NCI-H2171 (cell line): ENCODE measurements around the gene PIK3C3.
"Not testable (repeated sequence)": the region's sequence is repeated elsewhere in the genome, so short reads cannot be mapped to it uniquely, and the experiment has no call there.

Experiments used
- DNase-seq: peaks from one replicate; lab custom pipeline; 2025; lab: John Stamatoyannopoulos, UW

PIK3C3 gene

DNA sequence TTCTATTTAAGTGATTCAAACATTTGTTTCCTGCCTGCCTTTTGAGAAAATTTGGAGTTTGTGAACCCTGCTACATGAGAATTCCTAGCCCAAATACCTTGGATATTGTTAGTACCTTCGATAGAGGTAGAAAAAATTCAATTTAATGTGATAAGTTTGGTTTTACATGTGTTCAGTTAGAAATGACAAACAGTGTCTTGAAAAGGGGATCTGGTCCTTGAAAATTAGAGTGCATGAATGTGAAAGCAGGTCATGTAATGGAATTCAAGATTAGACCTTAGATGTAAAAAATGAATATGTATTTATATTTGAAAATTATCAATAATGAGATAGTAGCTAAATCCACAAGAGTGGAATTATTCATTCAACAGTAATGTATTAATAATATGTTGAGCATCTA, 70.5 kb downstream of the PIK3C3 start:
- DNase-seq = no peak

DNA sequence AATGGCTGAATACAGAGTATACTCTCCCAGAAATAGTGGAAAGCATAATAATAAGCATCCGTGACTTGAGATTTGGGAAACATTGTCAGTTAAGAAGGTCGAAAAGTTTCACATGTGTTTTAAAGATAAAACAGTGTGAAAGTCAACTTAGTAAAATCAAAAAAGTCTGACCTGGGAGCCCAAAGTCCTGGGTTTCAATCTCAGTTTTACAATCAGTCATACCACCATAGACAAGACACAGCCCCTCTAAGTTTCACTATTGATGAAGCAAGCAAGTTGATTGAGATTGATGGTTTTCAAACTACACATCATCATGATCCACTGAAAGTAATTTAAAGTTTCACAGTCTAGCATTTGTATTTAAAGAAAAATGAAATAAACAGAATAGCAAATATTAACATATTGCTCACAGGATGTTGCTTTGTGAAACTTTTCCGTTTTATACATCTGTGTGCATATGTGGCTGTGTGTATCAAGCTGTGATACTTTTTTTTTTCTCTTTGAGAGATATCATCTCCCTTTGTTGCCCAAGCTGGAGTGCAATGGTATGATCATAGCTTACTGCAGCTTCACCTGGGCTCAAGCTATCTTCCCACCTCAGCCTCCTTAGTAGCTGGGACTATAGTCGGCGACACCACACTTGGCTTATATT, 71.1 kb downstream of the PIK3C3 start:
- no peak for DNase-seq

DNA sequence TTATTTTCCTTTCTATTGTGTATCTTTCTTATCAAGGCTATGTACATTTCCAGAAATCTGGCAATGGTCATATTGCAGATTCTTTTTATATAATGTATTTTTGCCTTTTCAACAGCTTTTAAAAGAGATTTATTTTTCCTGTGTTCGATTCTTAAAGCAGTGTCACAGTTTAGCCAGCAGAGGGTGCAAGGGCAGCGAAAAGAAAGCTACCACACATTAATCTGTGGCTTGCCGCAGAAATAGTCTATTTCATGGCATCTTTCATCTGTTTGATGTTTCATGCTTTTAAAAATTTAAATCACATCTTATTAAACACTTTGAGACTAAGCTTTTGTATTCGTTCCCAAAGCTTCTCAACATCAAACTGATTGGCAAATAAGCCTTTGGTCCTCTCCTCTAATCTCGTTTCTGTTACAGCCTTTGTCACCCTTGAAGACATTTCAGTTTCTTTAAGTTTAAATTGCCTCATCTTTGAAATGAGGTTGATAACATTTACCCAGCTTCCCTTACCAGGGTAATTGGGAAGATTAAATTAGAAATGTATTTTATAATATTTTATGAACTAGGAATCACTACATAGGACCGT, 73.3 kb downstream of the PIK3C3 start:
- DNase-seq = peak; percentile 10

DNA sequence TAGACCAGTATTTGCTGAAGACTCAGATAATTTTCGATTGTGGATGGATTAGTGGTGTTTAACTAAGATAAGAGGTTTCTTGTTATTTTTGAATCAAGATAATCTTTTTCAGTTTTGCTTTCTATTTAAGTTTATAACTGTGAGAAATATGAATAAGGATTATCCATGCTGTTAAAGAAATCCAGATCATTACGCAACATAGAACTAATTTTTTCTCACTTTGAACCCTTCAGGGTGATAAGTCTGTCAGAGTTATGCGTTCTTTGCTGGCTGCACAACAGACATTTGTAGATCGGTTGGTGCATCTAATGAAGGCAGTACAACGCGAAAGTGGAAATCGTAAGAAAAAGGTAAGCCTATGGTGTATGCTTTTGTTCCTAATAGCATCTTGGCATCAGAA, 74.1 kb downstream of the PIK3C3 start:
- no peak for DNase-seq

DNA sequence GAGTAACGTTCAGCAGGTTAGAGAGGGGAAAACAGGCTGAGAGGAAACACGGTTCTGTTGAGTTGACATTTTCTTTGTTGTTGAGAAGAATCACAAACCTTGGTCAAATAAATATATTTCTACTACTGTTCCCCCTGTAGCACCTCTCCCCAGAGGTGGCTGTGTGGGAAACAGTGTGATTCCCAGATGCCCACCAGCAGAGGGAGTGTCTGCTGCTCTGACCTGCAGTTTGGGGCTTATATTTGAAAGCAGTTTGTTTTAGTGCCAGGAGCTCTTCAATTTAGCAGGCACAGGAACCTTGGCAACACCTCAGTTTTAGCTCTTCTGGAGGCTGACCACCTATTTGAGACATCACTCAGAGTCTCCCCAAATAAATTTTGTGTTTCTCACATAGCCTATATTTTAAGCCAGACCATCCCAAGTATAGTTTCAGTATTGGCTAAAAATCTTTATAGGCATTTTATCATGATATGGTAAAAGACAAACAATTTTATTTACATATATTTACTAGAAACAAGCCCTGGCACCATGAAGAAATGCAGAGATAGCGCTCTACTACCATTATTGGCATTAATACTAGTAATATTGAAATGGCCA, 75.7 kb downstream of the PIK3C3 start:
- DNase-seq = no peak

DNA sequence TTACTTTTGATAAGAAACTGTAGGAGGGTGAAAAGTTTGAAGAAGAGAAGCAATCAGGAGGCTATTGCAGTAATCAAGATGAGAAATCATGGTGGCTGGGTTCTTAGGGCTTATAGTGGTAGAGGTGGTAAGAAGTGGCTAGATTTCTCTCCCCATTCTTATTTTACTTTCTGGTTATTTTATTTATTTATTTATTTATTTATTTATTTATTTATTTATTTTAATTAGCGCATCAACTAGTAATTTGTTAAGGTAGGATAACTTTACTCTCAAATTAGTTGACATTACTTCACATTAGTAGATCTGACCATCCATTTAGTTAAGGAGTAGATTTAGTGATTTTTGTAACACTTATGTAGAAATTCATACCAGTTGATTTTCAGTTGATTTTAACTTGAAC, 77.4 kb downstream of the PIK3C3 start:
- no peak for DNase-seq

DNA sequence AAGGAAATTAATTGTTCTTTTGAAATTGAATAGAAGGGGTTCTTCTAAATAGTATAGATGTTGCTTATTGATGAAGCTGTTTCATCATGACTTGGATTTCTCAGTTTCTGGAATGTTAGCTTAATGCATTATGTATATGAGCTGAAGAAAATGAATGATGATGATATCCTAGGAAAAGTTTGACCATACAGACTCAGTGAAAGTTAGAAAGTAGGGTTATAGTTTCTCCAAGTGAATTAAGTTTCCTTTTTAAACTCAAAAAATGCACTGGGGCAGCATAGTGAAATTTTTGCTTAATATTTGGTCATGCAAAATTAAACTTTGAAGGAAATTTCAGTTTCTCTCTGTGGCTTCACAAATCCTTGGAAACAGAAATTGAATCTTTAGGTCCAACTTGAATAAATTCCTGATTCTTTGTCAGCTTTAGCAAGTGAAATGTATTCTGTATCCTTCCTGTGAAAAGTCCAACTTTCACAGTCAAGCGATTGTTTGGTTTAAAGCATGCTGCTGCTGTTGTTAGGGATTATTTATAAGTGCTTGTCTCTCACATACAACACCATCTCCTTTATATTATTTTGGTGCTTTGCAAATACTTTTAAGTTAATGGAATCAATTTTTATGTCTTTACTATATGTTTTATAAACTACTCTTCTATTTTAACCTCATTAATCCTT, 78.2 kb downstream of the PIK3C3 start:
- DNase-seq = no peak

DNA sequence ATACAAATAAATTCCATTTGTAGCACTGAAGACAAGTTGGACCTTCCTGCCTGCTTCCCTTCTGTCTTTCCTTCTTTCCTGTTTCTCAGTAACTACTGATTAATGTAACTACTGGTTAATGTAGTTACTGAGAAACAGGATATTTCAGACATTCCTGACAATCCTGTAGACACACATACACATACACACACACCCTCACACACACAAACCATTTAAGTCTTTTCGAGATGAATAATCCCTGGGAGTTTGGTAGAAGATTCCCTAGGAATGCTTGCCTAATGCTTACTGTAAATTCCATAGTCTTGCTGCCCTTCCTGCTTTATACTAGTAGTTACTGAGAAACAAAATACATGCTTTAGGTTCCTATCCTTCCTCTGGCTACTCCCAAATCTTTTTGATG, 83.9 kb downstream of the PIK3C3 start:
- DNase-seq = no peak

DNA sequence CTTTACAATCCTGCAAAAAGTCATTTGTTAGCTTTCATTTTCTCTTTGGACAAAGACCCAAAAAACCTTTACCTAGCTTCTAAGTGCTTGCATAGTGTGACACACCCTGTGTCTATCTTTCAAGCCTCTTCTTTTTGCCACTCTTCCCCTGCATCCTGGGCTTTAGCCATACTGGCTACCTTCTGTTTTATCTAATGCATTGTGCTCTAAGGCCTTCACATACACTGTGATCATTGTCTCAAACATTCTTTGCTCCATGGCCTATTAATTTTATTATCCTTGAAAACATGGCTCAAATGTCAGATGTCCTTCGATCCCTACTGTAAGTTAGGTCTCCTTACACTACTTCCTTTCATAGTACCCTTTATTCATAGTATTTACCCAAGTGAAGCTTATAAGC, 84.4 kb downstream of the PIK3C3 start:
- no peak for DNase-seq

DNA sequence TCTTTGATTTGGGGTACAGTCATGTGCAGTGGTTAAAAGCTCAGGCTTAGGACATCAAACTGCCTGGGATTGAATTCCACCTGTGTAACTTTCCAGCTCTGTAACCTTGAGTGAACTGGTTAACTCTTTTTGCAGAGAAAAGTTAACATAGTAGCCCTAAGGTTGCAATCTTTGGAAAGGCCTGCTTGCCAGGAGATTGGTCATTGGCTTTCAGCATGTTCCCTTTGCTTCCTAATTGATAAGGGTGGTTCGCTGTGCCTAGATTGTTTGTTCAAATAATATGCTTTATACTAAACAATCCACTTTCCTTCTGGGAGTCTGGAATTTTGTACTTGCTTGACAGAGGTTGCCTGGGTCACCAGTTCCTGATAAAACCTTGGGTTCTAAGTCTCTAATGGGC, 86.8 kb downstream of the PIK3C3 start:
- DNase-seq = no peak

DNA sequence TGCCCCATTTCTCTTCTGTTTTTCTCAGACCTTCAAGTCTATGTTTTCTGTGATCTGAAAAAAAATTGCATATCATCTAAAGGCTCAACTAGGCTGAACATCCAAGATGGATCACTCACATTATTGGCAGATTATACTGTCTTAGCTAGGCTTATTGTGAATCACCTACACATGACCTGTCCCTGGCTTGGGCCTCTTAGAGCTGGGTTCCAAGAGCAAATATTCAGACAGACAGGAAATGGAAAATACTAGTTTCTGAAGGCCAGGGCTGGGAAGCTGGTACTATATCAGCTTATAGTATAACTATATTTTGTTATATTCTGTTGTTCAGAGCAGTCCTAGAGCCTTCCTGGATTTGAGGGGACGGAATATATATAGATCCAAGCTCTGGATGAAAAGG, 90.3 kb downstream of the PIK3C3 start:
- DNase-seq = no peak

DNA sequence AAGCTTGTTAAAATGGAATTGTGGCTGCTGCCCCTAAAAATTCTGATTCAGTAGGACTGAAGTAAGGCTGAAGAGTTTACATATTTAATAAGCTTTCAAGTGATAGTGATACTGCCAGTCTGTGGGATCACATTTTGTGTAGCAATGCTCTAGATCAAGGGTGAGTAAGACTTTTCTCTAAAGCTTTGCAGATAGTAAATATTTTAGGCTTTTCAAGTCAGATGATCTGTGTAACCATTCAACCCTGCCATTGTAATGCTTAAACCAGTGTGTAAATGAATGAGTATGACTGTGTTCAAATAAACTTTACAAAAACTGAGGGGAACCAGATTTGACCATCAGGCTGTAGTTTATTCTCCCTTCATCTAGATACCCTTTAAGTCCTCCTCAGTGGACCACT, 92.7 kb downstream of the PIK3C3 start:
- DNase-seq = no peak

DNA sequence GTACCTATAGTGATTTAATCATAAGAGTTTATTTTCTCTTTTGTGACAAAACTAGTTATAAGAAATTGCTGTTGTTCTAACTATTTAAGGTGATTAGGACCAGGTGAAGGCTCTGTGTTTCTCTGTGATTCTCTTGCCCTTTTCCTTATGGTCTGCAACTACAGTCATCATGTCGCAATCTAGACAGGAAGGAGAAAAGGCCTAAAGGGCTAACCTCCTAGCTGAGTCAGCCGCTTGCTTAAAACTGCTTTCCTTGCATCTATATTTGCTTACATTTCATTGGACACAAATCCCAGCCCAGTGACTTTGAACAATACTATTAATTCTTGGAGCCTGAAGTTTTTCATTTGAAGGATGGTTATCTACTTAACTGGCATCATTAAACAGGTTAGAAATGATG, 93.1 kb downstream of the PIK3C3 start:
- no peak for DNase-seq

DNA sequence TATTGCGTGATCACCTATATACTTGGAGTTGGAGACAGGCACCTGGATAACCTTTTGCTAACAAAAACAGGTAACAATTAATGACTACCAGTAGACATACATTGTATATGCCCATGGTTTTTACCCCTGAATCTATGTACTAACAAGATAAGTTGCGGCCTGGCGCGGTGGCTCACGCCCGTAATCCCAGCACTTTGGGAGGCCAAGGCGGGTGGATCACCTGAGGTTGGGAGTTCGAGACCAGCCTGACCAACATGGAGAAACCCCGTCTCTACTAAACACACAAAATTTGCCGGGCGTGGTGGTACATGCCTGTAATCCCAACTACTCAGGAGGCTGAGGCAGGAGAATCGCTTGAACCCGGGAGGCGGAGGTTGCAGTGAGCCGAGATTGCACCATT, 94.5 kb downstream of the PIK3C3 start:
- not testable (repeated sequence) for DNase-seq

DNA sequence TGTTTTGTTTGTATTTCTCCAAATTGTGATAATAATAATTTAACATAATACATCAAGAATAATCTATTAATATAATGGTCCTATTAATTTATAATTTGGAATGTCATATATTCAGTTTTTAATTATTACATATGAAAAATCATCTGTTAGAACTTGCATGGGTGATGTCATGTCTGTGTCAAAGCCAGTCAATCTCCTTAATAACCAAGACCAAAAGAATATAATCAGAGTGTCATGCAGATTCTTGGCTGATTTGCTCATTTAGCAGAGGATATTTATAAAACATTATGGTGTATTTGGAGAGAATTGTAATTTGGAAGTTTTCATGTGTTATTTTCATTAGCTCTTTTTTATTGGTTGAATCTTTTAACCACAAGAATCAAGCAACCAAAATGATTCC, 96.4 kb downstream of the PIK3C3 start:
- no peak for DNase-seq

DNA sequence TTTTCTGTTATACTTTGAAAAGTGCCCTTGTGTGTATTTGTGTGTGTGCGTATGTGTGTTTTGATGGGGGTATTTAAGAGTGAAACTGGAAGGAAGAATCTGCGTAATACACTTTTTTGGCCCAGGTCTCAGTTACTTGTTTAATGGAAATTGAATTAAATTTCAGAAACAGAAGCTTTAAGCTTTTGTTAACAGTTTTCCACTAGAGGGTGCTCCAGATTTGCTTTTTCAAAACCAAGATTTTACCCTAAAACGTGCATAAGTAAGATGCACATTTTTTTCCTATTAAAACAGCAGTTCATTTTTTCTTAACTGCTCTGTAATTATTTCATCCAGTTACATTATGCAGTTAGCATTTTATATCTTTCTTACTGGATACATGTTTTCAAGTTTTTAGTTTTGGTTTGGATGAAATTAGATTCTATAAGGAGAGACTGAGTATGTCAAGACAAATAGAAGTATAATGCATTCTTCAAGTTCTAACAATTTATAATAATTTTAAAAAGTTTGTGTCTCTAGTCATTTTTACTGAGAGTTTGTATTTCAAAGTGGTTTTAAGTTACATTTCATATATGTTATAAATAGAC, 97.2 kb downstream of the PIK3C3 start:
- no peak for DNase-seq

DNA sequence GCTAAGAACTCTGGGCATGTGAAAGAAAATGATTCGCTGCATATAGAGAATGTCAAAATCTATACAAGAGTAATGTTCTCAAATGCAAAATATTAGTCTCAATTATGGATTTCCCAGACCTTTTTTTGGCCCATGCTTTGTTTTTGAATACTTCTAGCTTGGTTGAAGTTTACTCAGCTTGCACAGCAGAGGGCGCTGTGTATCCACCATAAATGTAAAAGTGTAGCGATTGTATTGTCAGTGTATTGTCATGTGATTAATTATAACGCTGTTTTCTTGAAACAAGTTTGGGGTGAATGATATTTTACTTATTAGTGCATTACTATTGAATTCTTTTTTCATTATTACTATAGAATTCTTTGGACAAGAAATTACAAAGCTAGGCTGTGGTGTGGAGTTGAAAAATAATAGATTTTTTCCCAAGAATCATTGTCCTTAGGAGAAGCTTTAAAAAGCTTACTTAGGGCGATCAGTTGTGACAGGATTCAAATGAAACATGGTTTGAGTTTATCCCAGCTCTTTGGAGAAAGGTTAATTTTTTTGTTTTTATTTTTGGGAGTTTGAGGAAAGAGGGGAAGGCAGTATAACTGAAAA, 98.3 kb downstream of the PIK3C3 start:
- peak; percentile 38 for DNase-seq

DNA sequence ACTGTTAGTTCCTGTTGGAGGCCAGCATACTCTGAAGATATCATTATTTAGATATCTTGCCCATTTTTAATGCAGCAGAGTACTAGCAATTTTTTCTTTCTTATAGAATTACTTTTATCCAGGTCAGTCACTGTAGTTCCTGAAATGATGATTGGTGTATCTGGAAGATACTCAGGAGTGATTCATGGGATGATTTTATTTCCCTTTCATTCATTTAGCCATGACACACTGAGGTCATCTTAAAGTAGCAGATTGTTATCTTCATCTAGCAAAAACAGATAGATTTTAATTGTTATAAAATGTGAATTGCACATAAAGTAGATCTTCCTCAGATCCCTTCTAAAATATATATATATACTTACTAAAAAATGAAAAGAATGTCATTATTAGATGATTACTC, 109.1 kb downstream of the PIK3C3 start:
- DNase-seq = no peak

DNA sequence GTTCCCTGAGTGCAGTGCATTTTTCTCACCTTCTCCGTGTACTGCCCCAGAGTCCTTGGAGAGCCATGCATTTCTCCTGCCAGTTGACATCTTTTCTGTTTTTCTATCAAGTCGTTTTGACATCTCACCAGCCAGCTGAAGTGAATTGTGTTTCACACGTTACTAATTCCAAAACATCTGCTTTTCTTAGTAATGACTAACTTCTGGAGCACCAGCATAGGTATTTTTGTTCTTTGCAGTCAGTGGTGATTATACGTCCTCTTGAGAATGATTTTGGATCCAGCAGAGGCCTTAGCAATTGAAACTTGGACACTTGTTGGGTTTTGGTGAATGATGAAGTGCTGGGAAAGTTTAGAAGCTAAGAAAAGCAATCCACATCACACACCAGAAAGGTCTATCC, 112.5 kb downstream of the PIK3C3 start:
- no peak for DNase-seq

DNA sequence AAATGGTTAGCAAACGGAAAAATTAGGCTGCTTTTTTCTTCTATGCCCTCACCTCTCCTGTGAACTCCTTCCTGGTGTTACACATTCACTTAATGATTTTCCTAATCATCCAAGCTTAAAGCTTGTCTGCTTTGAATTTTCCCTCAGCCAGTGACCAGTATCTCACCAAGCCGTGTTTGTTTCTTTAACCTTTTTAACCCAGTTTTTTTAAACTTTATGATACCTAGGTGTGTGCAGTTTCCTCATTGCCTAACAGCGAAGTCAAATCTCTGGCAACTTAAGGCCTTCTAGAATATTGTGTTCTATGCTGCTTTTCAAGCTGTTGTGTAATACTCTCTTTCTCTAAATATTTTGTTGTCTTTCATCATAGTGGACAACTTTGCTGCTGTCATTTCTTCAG, 113.0 kb downstream of the PIK3C3 start:
- DNase-seq = no peak

DNA sequence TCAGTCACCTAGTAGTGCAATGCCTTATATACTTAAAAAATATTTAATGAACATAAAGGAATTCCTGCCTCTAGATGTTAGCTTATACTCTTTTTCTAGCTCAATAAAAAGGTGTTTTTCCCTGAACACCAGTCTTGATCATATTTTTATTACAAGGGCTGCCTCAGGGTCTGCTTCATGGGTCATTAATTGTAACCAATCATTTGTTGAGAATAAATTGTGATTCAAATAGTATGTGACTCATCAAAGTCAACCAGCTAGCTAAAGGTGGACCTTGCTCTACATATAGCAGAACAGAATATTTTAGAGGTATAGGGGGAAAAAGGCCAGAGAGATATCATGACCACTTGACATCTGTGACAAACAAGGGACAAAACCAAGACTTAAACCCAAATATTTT, 114.0 kb downstream of the PIK3C3 start:
- no peak for DNase-seq

DNA sequence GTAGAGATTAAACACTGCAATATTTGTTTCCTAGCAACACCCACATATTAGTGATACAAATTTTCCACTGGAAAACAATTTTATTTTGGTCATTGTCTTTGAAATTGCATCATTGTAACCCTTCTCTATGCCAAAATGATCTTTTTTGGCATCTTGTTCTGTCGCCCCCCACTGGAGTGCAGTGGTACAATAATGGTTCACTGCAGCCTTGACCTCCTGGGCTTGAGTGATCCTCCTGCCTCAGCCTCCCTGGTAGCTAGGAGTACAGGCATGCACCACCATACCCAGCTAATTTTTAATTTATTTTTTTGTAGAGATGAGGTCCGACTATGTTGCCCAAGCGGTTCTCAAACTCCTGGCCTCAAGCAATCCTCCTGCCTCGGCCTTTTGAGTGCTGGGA, 117.4 kb downstream of the PIK3C3 start:
- DNase-seq = no peak

DNA sequence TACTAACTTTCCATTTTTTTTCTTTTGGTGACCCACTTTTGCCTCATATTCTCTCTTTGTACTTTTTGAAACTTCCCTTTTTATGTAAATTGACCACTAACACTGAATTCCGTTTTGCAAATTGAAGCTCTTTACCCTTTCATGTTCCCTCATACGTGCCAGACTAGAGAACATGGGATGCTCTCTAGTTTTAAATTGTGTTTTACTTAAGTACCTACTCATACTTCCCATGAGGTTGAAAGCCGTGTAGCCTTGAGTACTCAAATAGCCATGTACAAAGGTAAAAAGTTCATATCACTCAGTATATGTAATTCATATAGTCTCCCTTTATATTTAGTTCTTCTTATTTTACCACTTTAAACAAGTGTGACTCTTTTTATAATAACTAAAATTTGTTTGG, 119.7 kb downstream of the PIK3C3 start:
- DNase-seq = no peak
